ENCODE measurements around the gene PDCD11. TPM values are rescaled to one million over a fixed set of nuclear protein-coding genes. Genes with fewer than 3 reads are reported as not detected.

Gene PDCD11
- total RNA-seq, 6 experiments from 2014 or later, result 30.8 to 38.4 (median 32.1) TPM

DNA sequence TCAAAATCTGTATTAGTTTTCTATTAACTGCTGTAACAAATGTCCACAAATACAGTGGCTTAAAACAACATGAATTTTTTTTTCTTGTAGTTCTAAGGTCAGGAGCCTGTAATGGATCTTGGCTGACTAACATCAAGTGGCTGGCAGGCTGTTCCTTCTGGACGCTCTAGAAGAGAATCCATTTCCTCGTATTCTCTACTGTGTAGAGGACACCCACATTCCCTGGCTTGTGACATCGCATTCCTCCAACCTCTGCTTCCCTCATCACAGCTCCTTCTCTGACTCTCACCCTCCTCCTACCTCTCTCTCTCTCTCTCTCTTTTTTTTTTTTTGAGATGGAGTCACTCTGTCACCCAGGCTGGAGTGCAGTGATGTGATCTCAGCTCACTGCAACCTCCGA, 67.1 kb downstream of the PDCD11 start:
- no peaks in the 10 kb centered on the region for H3K9me3 Mint-ChIP-seq
- H3K27ac Mint-ChIP-seq, result no peak overlapping the region
- no peak overlapping the region for H3K4me3 Mint-ChIP-seq
- H3K4me1 Mint-ChIP-seq (ENCODE audit: low read depth), result peaks cover 9% of the 10 kb centered on the region
- peaks cover 17% of the 10 kb centered on the region for H3K27me3 Mint-ChIP-seq (ENCODE audit: insufficient read depth)
- TF ChIP-seq, protein P1, sequence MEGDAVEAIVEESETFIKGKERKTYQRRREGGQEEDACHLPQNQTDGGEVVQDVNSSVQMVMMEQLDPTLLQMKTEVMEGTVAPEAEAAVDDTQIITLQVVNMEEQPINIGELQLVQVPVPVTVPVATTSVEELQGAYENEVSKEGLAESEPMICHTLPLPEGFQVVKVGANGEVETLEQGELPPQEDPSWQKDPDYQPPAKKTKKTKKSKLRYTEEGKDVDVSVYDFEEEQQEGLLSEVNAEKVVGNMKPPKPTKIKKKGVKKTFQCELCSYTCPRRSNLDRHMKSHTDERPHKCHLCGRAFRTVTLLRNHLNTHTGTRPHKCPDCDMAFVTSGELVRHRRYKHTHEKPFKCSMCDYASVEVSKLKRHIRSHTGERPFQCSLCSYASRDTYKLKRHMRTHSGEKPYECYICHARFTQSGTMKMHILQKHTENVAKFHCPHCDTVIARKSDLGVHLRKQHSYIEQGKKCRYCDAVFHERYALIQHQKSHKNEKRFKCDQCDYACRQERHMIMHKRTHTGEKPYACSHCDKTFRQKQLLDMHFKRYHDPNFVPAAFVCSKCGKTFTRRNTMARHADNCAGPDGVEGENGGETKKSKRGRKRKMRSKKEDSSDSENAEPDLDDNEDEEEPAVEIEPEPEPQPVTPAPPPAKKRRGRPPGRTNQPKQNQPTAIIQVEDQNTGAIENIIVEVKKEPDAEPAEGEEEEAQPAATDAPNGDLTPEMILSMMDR (IDR thresholded peaks at IDR 0.05), result no peak
- no peak for DNase-seq
- no peaks in the 10 kb centered on the region for H3K36me3 Mint-ChIP-seq (ENCODE audit: low read depth)

DNA sequence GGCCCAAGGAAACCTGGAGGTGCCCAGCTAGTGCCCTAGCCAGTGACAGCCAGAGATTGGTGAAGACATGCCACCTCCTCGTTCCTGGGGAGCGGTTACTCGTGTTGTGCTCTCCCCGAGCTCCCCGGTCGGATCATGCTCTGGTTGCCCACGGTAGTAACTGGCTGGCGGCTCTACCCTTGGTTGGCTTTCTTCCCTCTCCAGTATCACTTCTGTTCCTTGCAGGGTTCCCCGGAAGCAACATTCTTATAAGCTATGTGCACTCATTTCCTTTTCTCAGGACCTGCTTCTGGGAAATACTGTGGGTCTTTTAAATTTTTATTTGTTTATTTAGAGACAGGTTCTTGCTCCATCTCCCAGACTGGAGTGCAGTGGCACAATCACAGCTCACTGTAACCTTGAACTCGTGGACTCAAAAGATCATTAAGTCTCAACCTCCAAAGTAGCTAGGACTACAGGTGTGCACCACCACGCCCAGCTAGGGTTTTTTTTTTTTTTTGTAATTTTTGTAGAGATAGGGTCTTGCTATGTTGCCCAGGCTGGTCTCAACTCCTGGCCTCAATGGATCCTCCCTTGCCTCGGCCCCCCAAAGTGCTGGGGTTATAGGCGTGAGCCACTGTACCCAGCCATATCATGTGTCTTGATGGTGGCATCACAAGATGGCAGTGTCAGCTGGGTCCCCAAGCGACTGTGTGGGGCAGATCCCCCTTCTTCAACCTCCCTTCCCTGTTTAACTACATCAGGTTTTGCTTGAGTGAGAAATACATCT, 69.2 kb downstream of the PDCD11 start:
- H3K36me3 Mint-ChIP-seq (ENCODE audit: low read depth), result no peaks in the 10 kb centered on the region
- H3K9me3 Mint-ChIP-seq, result no peaks in the 10 kb centered on the region

DNA sequence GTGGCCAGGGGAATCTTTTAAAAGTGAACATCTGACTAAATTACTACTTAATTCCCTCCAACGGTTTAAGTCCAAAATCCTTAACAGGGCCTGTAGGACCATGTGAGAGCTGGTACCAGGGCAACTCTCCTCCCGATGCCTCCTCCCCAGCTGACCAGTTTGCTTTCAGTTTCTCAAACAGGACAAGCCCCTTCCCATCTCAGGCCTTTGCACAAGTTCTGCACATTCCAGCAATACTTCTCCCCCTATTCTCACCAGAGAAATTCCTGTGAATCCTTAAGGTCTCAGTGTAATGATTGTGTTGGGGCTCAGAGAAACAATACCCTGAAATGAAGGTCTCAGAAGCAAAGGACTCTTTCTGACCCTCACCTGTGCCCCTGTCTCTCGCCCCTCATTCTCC, 70.3 kb downstream of the PDCD11 start:
- TF ChIP-seq, protein P1 (IDR thresholded peaks at IDR 0.05), result no peak
- Mint-ChIP-seq H3K36me3 (ENCODE audit: low read depth) (no peaks in the 10 kb centered on the region), H3K4me3 (no peak overlapping the region), H3K9me3 (no peaks in the 10 kb centered on the region), H3K27me3 (ENCODE audit: insufficient read depth) (peaks cover 19% of the 10 kb centered on the region), H3K4me1 (ENCODE audit: low read depth) (peaks cover 11% of the 10 kb centered on the region), H3K27ac (no peak overlapping the region)
- no peak for DNase-seq

More for the DNA sequence above, 69.2 kb downstream of the PDCD11 start:
- TF ChIP-seq, protein P1 (IDR thresholded peaks at IDR 0.05), result no peak
- H3K4me1 Mint-ChIP-seq (ENCODE audit: low read depth), result peaks cover 9% of the 10 kb centered on the region
- DNase-seq, result no peak
- peaks cover 19% of the 10 kb centered on the region for H3K27me3 Mint-ChIP-seq (ENCODE audit: insufficient read depth)
- H3K27ac Mint-ChIP-seq, result no peak overlapping the region
- H3K4me3 Mint-ChIP-seq, result no peak overlapping the region

DNA sequence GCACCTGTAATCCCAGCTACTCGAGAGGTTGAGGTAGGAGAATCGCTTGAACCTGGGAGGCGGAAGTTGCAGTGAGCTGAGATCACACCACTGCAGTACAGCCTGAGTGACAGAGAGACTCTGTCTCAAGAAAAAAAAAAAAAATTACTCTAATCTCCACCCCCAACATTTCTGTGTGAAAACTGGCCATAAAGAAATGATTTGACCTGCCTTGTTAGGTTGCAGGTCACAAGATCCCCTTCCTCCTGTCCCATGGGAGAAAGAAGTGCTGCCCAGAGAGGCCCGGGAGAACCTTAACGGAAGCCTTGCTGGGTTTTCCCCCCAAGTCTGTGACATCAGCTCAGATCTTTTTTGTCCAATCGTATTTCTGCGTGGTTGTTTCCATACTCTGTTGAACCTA, 71.0 kb downstream of the PDCD11 start:
- H3K27me3 Mint-ChIP-seq (ENCODE audit: insufficient read depth), result peaks cover 19% of the 10 kb centered on the region
- TF ChIP-seq, protein P1 (IDR thresholded peaks at IDR 0.05), result no peak

DNA sequence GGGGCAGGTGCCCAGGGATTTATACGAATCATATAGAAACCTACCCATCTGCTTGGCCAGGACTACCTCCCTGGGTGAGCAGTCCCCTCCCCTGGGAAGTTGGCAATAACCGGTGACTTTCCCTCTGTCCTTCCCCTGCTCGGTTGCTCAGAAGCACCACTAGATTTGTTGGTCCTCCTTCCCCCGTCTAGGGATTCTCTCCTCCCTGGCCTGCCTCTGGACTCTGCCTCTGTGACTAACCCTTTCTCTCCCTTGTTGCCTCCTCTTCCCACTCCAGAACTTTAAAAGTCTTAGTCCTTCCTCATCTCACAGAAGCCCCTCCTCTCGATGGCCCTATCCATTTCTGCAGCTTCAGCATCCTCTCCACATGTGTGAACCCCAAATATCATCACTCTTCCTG, 72.8 kb downstream of the PDCD11 start:
- H3K27ac Mint-ChIP-seq, result no peak overlapping the region
- peaks cover 14% of the 10 kb centered on the region for H3K4me1 Mint-ChIP-seq (ENCODE audit: low read depth)
- no peak overlapping the region for H3K4me3 Mint-ChIP-seq
- H3K9me3 Mint-ChIP-seq, result no peaks in the 10 kb centered on the region
- TF ChIP-seq, protein P1 (IDR thresholded peaks at IDR 0.05), result no peak
- no peak for DNase-seq
- no peaks in the 10 kb centered on the region for H3K36me3 Mint-ChIP-seq (ENCODE audit: low read depth)
- peaks cover 15% of the 10 kb centered on the region for H3K27me3 Mint-ChIP-seq (ENCODE audit: insufficient read depth)

More for the DNA sequence above, 71.0 kb downstream of the PDCD11 start:
- Mint-ChIP-seq H3K4me3 (no peak overlapping the region), H3K27ac (no peak overlapping the region), H3K9me3 (no peaks in the 10 kb centered on the region), H3K36me3 (ENCODE audit: low read depth) (no peaks in the 10 kb centered on the region), H3K4me1 (ENCODE audit: low read depth) (peaks cover 14% of the 10 kb centered on the region)
- DNase-seq, result no peak

Data from HFFc6 (cell line).